Transverse colon (tissue), 4 donors: Measurements from ENCODE around the gene LMO7. TPM values are rescaled to one million over a fixed set of nuclear protein-coding genes. Genes with fewer than 3 reads are reported as not detected.

Experiments
- DNase-seq: peaks from one replicate; pipeline ENCODE4 v3.0.0-alpha.2; 2019
- H3K27ac ChIP-seq, 4 donors: fragments of 200-600 bp; sonication (generic); 2 replicates each; pipeline ENCODE4 v1.5.1; 2016 to 2018; ENCODE audit warnings: inconsistent platforms in 4 of 4
- H3K27me3 ChIP-seq: fragments of 200-600 bp; sonication (generic); 2 replicates; pipeline ENCODE4 v1.5.1; 2017; ENCODE audit warnings: inconsistent platforms
- H3K36me3 ChIP-seq, 4 donors: fragments of 200-600 bp; sonication (generic); 2 replicates each; pipeline ENCODE4 v1.5.1; 2017 to 2019; ENCODE audit warnings: inconsistent platforms in 4 of 4
- H3K4me1 ChIP-seq, 4 donors: fragments of 200-600 bp; sonication (generic); 2 replicates each; pipeline ENCODE4 v1.5.1; 2017 to 2020; ENCODE audit warnings: inconsistent platforms in 4 of 4
- H3K4me3 ChIP-seq, 4 donors: fragments of 200-600 bp; sonication (generic); 1 replicate in 1 of 4; 2 replicates in 3 of 4; pipeline versions ENCODE4 v1.5.1 to v1.6.1; 2017 to 2019; ENCODE audit warnings: inconsistent platforms in 4 of 4
- H3K9me3 ChIP-seq, 2 donors: fragments of 200-600 bp; sonication (generic); 2 replicates each; pipeline ENCODE4 v1.5.1; 2017 to 2019; ENCODE audit warnings: inconsistent platforms in 2 of 2
- CTCF ChIP-seq, 5 experiments: fragments of 200-600 bp in 3 of 5; fragments of 450-650 bp in 2 of 5; sonication (generic) in 3 of 5; IDR thresholded peaks; 1 replicate in 2 of 5; 2 replicates in 3 of 5; pipeline ENCODE4 v1.5.1; 2016 to 2017; ENCODE audit warnings: antibody characterized with exemption in 5 of 5, inconsistent platforms in 3 of 5, mild to moderate bottlenecking in 2 of 5, moderate library complexity in 1 of 5
- EP300 ChIP-seq: sonication (generic); formaldehyde crosslinking; IDR thresholded peaks from one replicate; pipeline ENCODE4 v1.6.1; 2017; ENCODE audit warnings: antibody characterized with exemption, low read depth
- POLR2A ChIP-seq: fragments of 450-650 bp; IDR thresholded peaks from one replicate; pipeline ENCODE4 v1.6.1; 2016; ENCODE audit warnings: antibody characterized with exemption, mild to moderate bottlenecking, moderate library complexity
- POLR2AphosphoS5 ChIP-seq, 3 donors: sonication (generic); formaldehyde crosslinking; IDR thresholded peaks; one replicate each; pipeline ENCODE4 v1.6.1; 2016; ENCODE audit warnings: antibody characterized with exemption in 3 of 3
- WGBS, 2 donors: methylation state at CpG; one replicate each; pipeline ENCODE4 v1.1.5; 2018; ENCODE audit warnings: low coverage in 1 of 2; 5-methylcytosine and 5-hydroxymethylcytosine counted together
- in situ Hi-C, 4 donors: fragments of 200-750 bp; cut with MboI; loops; one replicate each; pipeline versions ENCODE4 v1.15.0 to v1.15.1; 2017; ENCODE audit warnings: low sequenced_read_pairs in 3 of 4, low pct_ligation_motif_present in 1 of 4, low pct_unique_long_range_greater_than_20kb in 1 of 4
- intact Hi-C: fragments of 100-400 bp; cut with DNase I; formaldehyde crosslinking; loops from one replicate; pipeline ENCODE4 v1.15.1; 2023; ENCODE audit warnings: low total_unique reads
- total RNA-seq, 4 donors: library from RNA; depleted of rRNA; stranded (reverse); fragments of >200 nt; gene quantifications; one replicate each; pipeline ENCODE4 v1.1.0, GENCODE V29; 2016

Gene LMO7
- total RNA-seq, 4 donors from 2014 or later: 82.6 to 304 (median 190) TPM

DNA sequence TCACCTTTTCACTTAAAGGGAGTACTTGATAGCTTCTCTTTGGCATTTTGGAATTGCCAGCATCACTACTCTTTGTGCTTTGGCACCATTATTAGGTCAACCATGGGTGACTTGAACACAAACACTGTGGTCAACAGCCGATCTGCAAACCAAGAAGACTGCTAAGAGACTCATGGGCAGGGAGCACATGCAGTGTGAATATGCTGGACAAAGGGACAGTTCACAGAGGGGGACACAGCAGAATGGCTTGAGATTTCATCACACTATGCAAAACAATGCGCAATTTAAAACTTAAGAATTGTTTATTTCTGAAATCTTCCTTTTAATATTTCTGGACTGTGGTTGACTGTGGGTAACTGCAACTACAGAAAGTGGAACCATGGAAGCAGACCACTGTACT, 64.4 kb downstream of the LMO7 start:
- Histone ChIP-seq H3K27me3 (no peaks in the 10 kb centered on the region), H3K36me3 (no peaks in the 10 kb centered on the region), H3K27ac (no peak overlapping the region), H3K4me1 (peaks cover 0 to 16% (median 8%) of the 10 kb centered on the region in 4 donors), H3K9me3 (no peaks in the 10 kb centered on the region), H3K4me3 (no peak overlapping the region)
- no peak for DNase-seq
- in situ Hi-C loops: no loop called here
- WGBS, 2 donors: 86 to 97% methylated on average over 1 to 2 of the region's 2 CpGs
- no peak for TF ChIP-seq POLR2AphosphoS5 (IDR thresholded peaks at IDR 0.05)
- no peak for TF ChIP-seq EP300
- no peak for TF ChIP-seq CTCF (IDR thresholded peaks at IDR 0.05)
- TF ChIP-seq POLR2A: no peak
- intact Hi-C loops: no loop called here

GRCh38 chr13:75702476-75702875, 66.3 kb downstream of the LMO7 start:
- H3K27ac ChIP-seq: no peak overlapping the region
- TF ChIP-seq POLR2A (no peak), CTCF (IDR thresholded peaks at IDR 0.05) (no peak), POLR2AphosphoS5 (IDR thresholded peaks at IDR 0.05) (no peak), EP300 (no peak)
- no peaks in the 10 kb centered on the region for H3K36me3 ChIP-seq
- in situ Hi-C loops: no loop called here
- no peak overlapping the region for H3K4me3 ChIP-seq
- peaks cover 0 to 12% (median 6%) of the 10 kb centered on the region in 4 donors for H3K4me1 ChIP-seq
- intact Hi-C loops: no loop called here
- DNase-seq: no peak
- no peaks in the 10 kb centered on the region for H3K27me3 ChIP-seq
- no peaks in the 10 kb centered on the region for H3K9me3 ChIP-seq

DNA sequence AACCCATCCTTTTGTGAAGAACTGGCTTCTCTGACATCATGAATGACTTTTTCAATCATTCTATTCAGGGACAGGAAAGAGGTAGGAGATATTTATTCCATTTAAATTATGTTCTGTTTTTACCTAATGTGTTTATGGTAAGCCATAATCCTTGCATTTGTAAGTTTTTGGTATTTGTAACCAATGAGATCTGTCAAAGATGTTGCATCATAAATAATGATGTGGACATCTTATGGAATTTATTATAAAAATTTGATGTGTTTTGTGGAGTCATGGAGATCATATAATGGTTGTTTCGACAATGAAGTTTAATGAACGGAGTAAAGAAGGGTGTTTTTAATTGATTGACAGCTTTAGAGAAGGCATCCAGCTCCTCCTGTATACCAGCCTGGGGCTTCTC, 67.6 kb downstream of the LMO7 start:
- DNase-seq: no peak
- Histone ChIP-seq H3K36me3 (no peaks in the 10 kb centered on the region), H3K4me3 (no peak overlapping the region), H3K27me3 (no peaks in the 10 kb centered on the region), H3K27ac (no peak overlapping the region), H3K9me3 (no peaks in the 10 kb centered on the region), H3K4me1 (peaks cover 0 to 12% (median 6%) of the 10 kb centered on the region in 4 donors)
- 96 to 97% methylated on average over 2 of the region's 2 CpGs for WGBS, 2 donors
- TF ChIP-seq EP300 (no peak), POLR2A (no peak), POLR2AphosphoS5 (IDR thresholded peaks at IDR 0.05) (no peak), CTCF (IDR thresholded peaks at IDR 0.05) (no peak)
- in situ Hi-C loops (no loop called here), intact Hi-C loops (no loop called here)

GRCh38 chr13:75704194-75704926, 68.2 kb downstream of the LMO7 start:
- TF ChIP-seq POLR2A: no peak
- no peak for TF ChIP-seq POLR2AphosphoS5 (IDR thresholded peaks at IDR 0.05)
- TF ChIP-seq CTCF (IDR thresholded peaks at IDR 0.05): no peak
- no peak for TF ChIP-seq EP300
- no peaks in the 10 kb centered on the region for H3K9me3 ChIP-seq
- in situ Hi-C loops (no loop called here), intact Hi-C loops (no loop called here)
- peak overlapping the region in 3 of 4 donors; percentile 56 to 63 (median 58) for H3K27ac ChIP-seq
- 61 to 72% methylated on average over 6 to 7 of the region's 7 CpGs for WGBS, 2 donors
- H3K4me3 ChIP-seq: no peak overlapping the region
- no peaks in the 10 kb centered on the region for H3K27me3 ChIP-seq
- no peak for DNase-seq
- H3K4me1 ChIP-seq: peaks cover 0 to 12% (median 6%) of the 10 kb centered on the region in 4 donors
- no peaks in the 10 kb centered on the region for H3K36me3 ChIP-seq
